Measurements from ENCODE around the gene CACNA1C.

CACNA1C gene

DNA sequence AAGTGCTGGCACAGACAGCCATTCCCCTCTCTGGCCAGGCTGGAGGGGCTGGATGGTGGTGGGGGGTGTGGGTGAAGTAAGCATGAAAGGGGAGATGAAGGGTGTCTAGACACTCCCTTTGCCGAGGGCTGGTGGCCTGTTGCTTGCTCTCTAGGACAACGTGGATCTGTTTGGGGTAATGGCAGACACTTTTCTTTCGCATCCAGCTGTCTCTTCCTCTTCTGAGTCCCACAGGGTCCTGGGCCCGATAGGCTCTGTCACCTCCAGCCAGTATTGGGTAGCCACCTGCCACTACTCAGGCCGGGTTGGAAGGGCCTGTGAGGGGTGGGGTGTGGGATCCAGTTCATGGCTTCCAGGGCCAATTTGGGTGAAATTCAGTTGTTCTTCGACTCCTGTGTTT lies 218.1 kb downstream of the CACNA1C start:
- Histone ChIP-seq H3K4me3 (ENCODE audit: insufficient read depth, low read depth, low read length) (no peak overlapping the region), H3K9me3 (ENCODE audit: control insufficient read depth, low read length) (no peaks in the 10 kb centered on the region), H3K27ac (ENCODE audit: insufficient read depth, low read depth, low read length, poor library complexity, severe bottlenecking) (no peak overlapping the region), H3K36me3 (ENCODE audit: control insufficient read depth, insufficient read depth, low read length) (no peaks in the 10 kb centered on the region), H3K4me1 (ENCODE audit: control insufficient read depth, insufficient read depth, low read length) (peaks cover 22% of the 10 kb centered on the region), H3K27me3 (ENCODE audit: control insufficient read depth, insufficient read depth, low read length, poor library complexity, severe bottlenecking) (no peaks in the 10 kb centered on the region)
- 90 to 94% methylated on average over 6 of the region's 6 CpGs for WGBS, 2 experiments

DNA sequence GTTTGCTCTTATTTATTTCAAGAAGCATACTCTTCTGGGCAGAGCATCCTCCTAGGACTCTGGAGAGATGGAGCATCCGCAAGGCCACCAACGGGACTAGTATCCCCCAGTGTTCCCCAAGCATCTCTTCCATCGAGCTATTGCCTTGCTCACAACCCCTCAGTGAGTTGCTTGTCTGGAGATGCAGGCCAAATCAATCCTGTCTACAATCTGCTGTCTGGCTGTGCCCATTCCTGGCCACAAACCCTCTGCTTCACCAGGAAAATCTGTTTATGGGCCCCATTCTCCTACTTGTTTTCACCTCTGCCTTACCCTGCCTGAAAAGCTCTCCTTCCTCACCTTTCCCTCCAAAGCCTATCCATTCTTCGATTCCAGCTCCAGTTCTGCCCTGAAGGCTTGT lies 219.2 kb downstream of the CACNA1C start:
- 89 to 90% methylated on average over 4 of the region's 4 CpGs for WGBS, 2 experiments
- H3K4me1 ChIP-seq (ENCODE audit: control insufficient read depth, insufficient read depth, low read length): peaks cover 15% of the 10 kb centered on the region
- H3K27ac ChIP-seq (ENCODE audit: insufficient read depth, low read depth, low read length, poor library complexity, severe bottlenecking): no peak overlapping the region
- H3K27me3 ChIP-seq (ENCODE audit: control insufficient read depth, insufficient read depth, low read length, poor library complexity, severe bottlenecking): no peaks in the 10 kb centered on the region
- no peak overlapping the region for H3K4me3 ChIP-seq (ENCODE audit: insufficient read depth, low read depth, low read length)
- H3K36me3 ChIP-seq (ENCODE audit: control insufficient read depth, insufficient read depth, low read length): no peaks in the 10 kb centered on the region
- H3K9me3 ChIP-seq (ENCODE audit: control insufficient read depth, low read length): no peaks in the 10 kb centered on the region

DNA sequence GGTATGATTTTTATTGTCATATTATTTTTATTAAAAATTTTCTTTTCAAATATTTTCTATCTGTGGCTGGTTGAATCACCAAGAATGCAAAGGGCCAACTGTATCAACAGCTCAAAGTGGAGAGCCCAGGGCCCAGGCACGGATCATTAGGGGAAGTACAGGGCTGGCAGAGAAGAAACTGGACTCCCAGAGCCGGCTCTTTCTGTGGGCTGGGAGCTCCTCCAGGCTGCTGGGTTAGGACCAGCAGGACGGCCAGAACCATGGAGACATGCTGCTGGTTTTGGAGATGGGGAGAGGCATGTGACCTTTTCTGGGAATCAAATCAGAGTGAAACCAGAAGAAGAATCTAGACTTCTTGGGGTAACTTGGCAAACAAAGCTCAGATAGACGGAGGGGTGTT lies 220.5 kb downstream of the CACNA1C start:
- no peaks in the 10 kb centered on the region for H3K9me3 ChIP-seq (ENCODE audit: control insufficient read depth, low read length)
- H3K4me3 ChIP-seq (ENCODE audit: insufficient read depth, low read depth, low read length): no peak overlapping the region
- H3K27me3 ChIP-seq (ENCODE audit: control insufficient read depth, insufficient read depth, low read length, poor library complexity, severe bottlenecking): no peaks in the 10 kb centered on the region
- no peak overlapping the region for H3K27ac ChIP-seq (ENCODE audit: insufficient read depth, low read depth, low read length, poor library complexity, severe bottlenecking)
- 78 to 86% methylated on average over 4 of the region's 4 CpGs for WGBS, 2 experiments
- H3K36me3 ChIP-seq (ENCODE audit: control insufficient read depth, insufficient read depth, low read length): no peaks in the 10 kb centered on the region
- peaks cover 3% of the 10 kb centered on the region for H3K4me1 ChIP-seq (ENCODE audit: control insufficient read depth, insufficient read depth, low read length)

DNA sequence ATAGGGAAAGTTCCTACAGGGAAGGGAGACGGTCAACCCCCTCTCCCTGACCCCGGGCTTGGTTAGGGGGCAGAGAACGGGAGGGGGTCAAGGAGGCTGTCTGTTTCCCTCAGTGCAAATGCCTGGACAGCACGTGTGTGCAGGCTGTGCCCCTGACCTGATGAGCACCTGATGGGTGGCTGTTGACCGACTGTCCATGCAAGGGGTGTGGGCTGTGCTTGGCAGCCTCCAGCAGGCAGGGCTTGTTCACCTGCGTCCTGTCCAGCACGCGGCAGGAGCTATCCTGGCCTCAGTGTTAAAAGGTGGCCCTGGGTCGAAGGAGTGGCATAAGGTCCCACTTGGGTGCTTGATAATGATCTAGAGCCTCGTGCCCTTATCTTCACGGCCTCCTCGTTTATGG lies 221.0 kb downstream of the CACNA1C start:
- Histone ChIP-seq H3K4me1 (ENCODE audit: control insufficient read depth, insufficient read depth, low read length) (peaks cover 3% of the 10 kb centered on the region), H3K9me3 (ENCODE audit: control insufficient read depth, low read length) (no peaks in the 10 kb centered on the region), H3K27ac (ENCODE audit: insufficient read depth, low read depth, low read length, poor library complexity, severe bottlenecking) (no peak overlapping the region), H3K4me3 (ENCODE audit: insufficient read depth, low read depth, low read length) (no peak overlapping the region), H3K36me3 (ENCODE audit: control insufficient read depth, insufficient read depth, low read length) (no peaks in the 10 kb centered on the region), H3K27me3 (ENCODE audit: control insufficient read depth, insufficient read depth, low read length, poor library complexity, severe bottlenecking) (no peaks in the 10 kb centered on the region)
- WGBS, 2 experiments: 92 to 95% methylated on average over 12 of the region's 12 CpGs

DNA sequence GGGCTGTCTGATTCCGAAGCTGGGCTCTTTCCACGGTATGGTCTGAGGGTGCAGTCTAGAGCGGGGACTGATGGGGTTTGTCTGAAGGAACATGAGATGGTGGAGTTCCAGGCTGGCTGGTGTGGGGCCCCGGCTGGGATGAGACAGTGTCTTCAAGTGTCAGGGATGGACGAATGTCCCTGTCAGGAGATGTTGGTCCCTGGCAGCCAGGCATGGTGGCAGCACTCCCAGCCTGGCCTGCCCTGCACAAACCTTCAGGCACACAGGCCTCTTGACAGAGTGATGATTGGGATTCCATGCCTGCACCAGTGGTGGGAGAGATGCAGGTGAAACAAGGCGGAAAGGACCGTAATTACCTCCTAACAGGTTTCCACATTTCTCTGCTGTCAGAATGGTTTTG lies 221.9 kb downstream of the CACNA1C start:
- Histone ChIP-seq H3K27me3 (ENCODE audit: control insufficient read depth, insufficient read depth, low read length, poor library complexity, severe bottlenecking) (no peaks in the 10 kb centered on the region), H3K4me1 (ENCODE audit: control insufficient read depth, insufficient read depth, low read length) (no peaks in the 10 kb centered on the region), H3K9me3 (ENCODE audit: control insufficient read depth, low read length) (no peaks in the 10 kb centered on the region), H3K4me3 (ENCODE audit: insufficient read depth, low read depth, low read length) (no peak overlapping the region), H3K27ac (ENCODE audit: insufficient read depth, low read depth, low read length, poor library complexity, severe bottlenecking) (no peak overlapping the region), H3K36me3 (ENCODE audit: control insufficient read depth, insufficient read depth, low read length) (no peaks in the 10 kb centered on the region)
- 94% methylated on average over 7 of the region's 7 CpGs for WGBS, 2 experiments

DNA sequence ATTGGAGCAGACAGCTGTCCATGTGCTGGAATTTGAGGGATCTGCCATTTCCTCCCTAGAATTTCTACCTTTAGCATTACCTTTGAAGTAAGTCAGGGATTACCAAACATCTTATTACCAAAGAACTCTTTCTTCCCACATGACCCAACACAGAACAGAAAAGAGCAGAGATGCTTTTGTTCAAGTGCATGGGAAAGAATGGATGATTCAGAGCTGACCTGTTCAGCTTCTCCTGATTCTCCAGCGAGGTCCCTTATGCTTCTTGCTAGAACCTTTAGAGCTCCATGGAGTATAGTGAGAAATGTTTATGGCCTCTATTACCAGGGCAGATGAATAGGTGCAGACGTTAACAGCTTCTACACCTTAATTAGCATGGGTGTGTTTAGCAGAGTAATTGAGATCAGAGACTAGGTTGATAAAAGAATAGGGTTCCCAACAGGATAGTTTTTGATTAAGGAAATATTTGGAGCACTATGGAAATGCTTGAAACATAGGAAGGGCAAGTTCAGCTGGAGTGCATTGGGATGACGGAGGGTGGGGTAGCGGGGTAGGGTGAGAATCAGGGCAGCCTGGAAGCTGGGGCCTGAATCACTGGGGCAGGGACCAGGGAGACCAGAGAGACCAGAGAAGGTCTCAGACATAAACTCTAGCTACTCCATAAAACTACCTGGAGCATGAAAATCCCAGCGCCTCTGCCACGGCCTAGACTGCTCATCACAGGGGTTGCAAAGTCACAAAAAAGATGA lies 223.7 kb downstream of the CACNA1C start:
- Histone ChIP-seq H3K9me3 (ENCODE audit: control insufficient read depth, low read length) (no peaks in the 10 kb centered on the region), H3K27ac (ENCODE audit: insufficient read depth, low read depth, low read length, poor library complexity, severe bottlenecking) (no peak overlapping the region), H3K4me1 (ENCODE audit: control insufficient read depth, insufficient read depth, low read length) (no peaks in the 10 kb centered on the region), H3K4me3 (ENCODE audit: insufficient read depth, low read depth, low read length) (no peak overlapping the region), H3K27me3 (ENCODE audit: control insufficient read depth, insufficient read depth, low read length, poor library complexity, severe bottlenecking) (no peaks in the 10 kb centered on the region), H3K36me3 (ENCODE audit: control insufficient read depth, insufficient read depth, low read length) (no peaks in the 10 kb centered on the region)
- 91 to 92% methylated on average over 6 of the region's 6 CpGs for WGBS, 2 experiments

DNA sequence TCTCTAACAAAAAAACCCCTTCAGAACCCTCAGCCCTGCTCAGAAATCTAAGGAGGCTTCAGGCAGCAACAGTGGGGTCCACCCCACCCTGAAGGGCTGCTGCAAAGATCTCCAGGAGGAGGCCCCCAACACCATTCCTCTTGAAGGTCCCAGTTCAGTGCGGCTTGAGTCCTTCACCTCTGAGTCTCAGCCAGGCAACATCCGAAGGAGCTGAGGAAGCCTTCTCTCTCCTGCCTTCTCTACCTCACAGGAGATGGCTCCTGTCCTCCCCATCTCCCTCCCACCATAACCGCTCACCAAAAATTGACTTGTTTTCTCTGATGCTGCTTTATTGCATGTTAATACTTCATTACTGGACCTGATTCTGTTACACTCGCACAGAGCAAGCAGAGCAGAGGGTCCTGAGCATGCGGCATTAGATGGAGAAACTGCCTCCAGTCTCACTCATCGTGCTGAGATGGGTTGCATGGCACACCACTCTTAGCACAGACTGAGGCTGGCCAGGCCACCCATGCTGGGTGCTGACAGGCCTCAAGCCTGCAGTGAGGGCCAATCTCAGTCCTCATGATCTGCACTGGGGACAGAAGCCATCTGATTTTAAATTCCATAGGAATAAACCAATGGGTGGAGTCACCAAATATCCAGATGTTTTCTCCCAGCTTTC lies 224.8 kb downstream of the CACNA1C start:
- Histone ChIP-seq H3K36me3 (ENCODE audit: control insufficient read depth, insufficient read depth, low read length) (no peaks in the 10 kb centered on the region), H3K27me3 (ENCODE audit: control insufficient read depth, insufficient read depth, low read length, poor library complexity, severe bottlenecking) (no peaks in the 10 kb centered on the region), H3K4me1 (ENCODE audit: control insufficient read depth, insufficient read depth, low read length) (peaks cover 4% of the 10 kb centered on the region), H3K27ac (ENCODE audit: insufficient read depth, low read depth, low read length, poor library complexity, severe bottlenecking) (no peak overlapping the region), H3K9me3 (ENCODE audit: control insufficient read depth, low read length) (no peaks in the 10 kb centered on the region), H3K4me3 (ENCODE audit: insufficient read depth, low read depth, low read length) (no peak overlapping the region)
- WGBS, 2 experiments: 78 to 81% methylated on average over 6 of the region's 6 CpGs

DNA sequence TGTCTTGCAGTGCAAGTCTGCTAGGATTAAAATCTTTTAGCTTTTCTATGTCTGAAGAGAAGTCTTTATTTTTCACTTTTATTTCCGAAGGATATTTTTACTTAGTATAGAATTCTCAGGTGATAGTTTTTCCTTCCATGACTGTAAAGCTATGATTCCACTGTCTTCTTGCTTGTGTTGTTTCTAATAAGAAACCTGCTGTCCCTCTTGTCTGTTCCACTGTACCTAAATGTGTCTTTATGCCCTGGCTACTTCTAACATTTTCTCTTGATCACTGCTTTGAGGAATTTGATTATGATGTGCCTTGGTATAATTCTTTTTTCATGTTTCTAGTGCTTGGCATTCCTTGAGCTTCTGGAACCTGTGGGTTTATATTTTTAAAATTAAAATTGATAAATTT lies 228.7 kb downstream of the CACNA1C start:
- no peak overlapping the region for H3K4me3 ChIP-seq (ENCODE audit: insufficient read depth, low read depth, low read length)
- 100% methylated on average over 1 of the region's 1 CpG; no CpG with 5 or more reads in 1 of the 2 experiments for WGBS, 2 experiments
- H3K27ac ChIP-seq (ENCODE audit: insufficient read depth, low read depth, low read length, poor library complexity, severe bottlenecking): no peak overlapping the region
- H3K4me1 ChIP-seq (ENCODE audit: control insufficient read depth, insufficient read depth, low read length): peaks cover 9% of the 10 kb centered on the region
- H3K36me3 ChIP-seq (ENCODE audit: control insufficient read depth, insufficient read depth, low read length): no peaks in the 10 kb centered on the region
- H3K27me3 ChIP-seq (ENCODE audit: control insufficient read depth, insufficient read depth, low read length, poor library complexity, severe bottlenecking): no peaks in the 10 kb centered on the region
- H3K9me3 ChIP-seq (ENCODE audit: control insufficient read depth, low read length): no peaks in the 10 kb centered on the region

DNA sequence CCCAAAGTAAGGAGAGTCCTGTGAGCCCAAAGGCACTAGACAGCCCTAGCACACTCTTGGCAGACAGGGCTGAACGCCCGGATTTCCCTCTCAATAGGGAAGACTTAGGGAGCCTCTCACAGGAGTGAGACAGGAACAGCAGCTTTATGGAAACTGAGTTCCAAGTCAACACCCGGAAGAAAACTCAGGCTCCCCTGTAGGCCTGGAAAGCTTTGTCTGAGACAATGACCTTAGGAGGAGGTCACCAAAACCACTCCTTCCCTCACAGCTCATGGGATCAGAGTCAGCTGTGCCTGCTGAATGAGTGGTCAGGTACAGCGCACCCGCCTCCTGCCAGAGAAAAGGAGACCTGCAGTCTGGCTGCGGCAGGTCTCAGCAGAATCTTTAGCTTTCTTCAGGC lies 229.5 kb downstream of the CACNA1C start:
- Histone ChIP-seq H3K9me3 (ENCODE audit: control insufficient read depth, low read length) (no peaks in the 10 kb centered on the region), H3K4me1 (ENCODE audit: control insufficient read depth, insufficient read depth, low read length) (peaks cover 14% of the 10 kb centered on the region), H3K27me3 (ENCODE audit: control insufficient read depth, insufficient read depth, low read length, poor library complexity, severe bottlenecking) (no peaks in the 10 kb centered on the region), H3K27ac (ENCODE audit: insufficient read depth, low read depth, low read length, poor library complexity, severe bottlenecking) (no peak overlapping the region), H3K36me3 (ENCODE audit: control insufficient read depth, insufficient read depth, low read length) (no peaks in the 10 kb centered on the region), H3K4me3 (ENCODE audit: insufficient read depth, low read depth, low read length) (no peak overlapping the region)
- 49 to 55% methylated on average over 6 of the region's 6 CpGs for WGBS, 2 experiments

DNA sequence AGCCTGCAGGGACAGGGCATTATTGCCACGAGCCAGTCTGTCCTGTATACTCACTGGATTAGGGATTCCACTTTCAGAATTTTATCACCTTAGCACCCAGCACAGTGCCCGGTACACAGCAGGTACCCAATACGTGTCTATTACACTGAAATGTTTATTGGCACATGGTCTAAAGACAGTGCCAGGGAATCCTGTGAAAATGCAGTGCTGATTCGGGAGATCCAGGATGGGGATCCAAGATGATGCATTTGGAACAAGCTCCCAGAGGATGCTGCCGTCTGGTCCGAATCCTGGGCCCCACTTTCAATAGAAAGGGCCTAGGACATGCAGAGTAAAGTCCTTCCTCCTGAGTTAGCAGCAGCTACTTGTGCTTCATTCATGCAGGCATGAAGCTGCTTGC lies 230.7 kb downstream of the CACNA1C start:
- Histone ChIP-seq H3K27me3 (ENCODE audit: control insufficient read depth, insufficient read depth, low read length, poor library complexity, severe bottlenecking) (no peaks in the 10 kb centered on the region), H3K4me3 (ENCODE audit: insufficient read depth, low read depth, low read length) (no peak overlapping the region), H3K27ac (ENCODE audit: insufficient read depth, low read depth, low read length, poor library complexity, severe bottlenecking) (no peak overlapping the region), H3K36me3 (ENCODE audit: control insufficient read depth, insufficient read depth, low read length) (no peaks in the 10 kb centered on the region), H3K4me1 (ENCODE audit: control insufficient read depth, insufficient read depth, low read length) (peaks cover 15% of the 10 kb centered on the region), H3K9me3 (ENCODE audit: control insufficient read depth, low read length) (no peaks in the 10 kb centered on the region)
- WGBS, 2 experiments: 91 to 92% methylated on average over 6 of the region's 6 CpGs
